ENCODE data around the gene NCOA7.
"Not testable (repeated sequence)": the region's sequence is repeated elsewhere in the genome, so short reads cannot be mapped to it uniquely, and the experiment has no call there.

NCOA7 gene

GRCh38 chr6:125918681-125919566, 128.2 kb downstream of the NCOA7 start:
- DNase-seq (ENCODE audit: low read depth in 2 of 2): peak; percentile 9 to 30

GRCh38 chr6:125919618-125920017, 128.9 kb downstream of the NCOA7 start:
- DNase-seq (ENCODE audit: low read depth in 2 of 2): no peak

GRCh38 chr6:125922322-125922860, 131.6 kb downstream of the NCOA7 start:
- DNase-seq (ENCODE audit: low read depth in 2 of 2): no peak

- DNase-seq (ENCODE audit: low read depth in 2 of 2): no peak
Observed at GRCh38 chr6:125923366-125923877, 132.7 kb downstream of the NCOA7 start.

- DNase-seq (ENCODE audit: low read depth in 2 of 2): no peak
Observed at GRCh38 chr6:125924169-125924568, 133.4 kb downstream of the NCOA7 start.

- DNase-seq (ENCODE audit: low read depth in 2 of 2): no peak
Observed at GRCh38 chr6:125924697-125925358, 134.1 kb downstream of the NCOA7 start.

- no peak for DNase-seq (ENCODE audit: low read depth in 2 of 2)
Observed at GRCh38 chr6:125926711-125927110, 136.0 kb downstream of the NCOA7 start.

- DNase-seq (ENCODE audit: low read depth in 2 of 2): no peak
Observed at GRCh38 chr6:125927761-125928160, 137.0 kb downstream of the NCOA7 start.

- no peak for DNase-seq (ENCODE audit: low read depth in 2 of 2)
Observed at GRCh38 chr6:125930765-125931418, 140.1 kb downstream of the NCOA7 start.

GRCh38 chr6:125931733-125932450, 141.1 kb downstream of the NCOA7 start:
- no peak for DNase-seq (ENCODE audit: low read depth in 2 of 2)

- DNase-seq (ENCODE audit: low read depth in 2 of 2): no peak
Observed at GRCh38 chr6:125932451-125932795, 141.7 kb downstream of the NCOA7 start.

- not testable (repeated sequence) for DNase-seq (ENCODE audit: low read depth in 2 of 2)
Observed at GRCh38 chr6:125935520-125935919, 144.8 kb downstream of the NCOA7 start.

GRCh38 chr6:125939026-125939425, 148.3 kb downstream of the NCOA7 start:
- no peak for DNase-seq (ENCODE audit: low read depth in 2 of 2)

- no peak for DNase-seq (ENCODE audit: low read depth in 2 of 2)
Observed at GRCh38 chr6:125939791-125940190, 149.0 kb downstream of the NCOA7 start.

GRCh38 chr6:125940247-125941041, 149.7 kb downstream of the NCOA7 start:
- DNase-seq (ENCODE audit: low read depth in 2 of 2): no peak

GRCh38 chr6:125942672-125943527, 152.1 kb downstream of the NCOA7 start:
- DNase-seq (ENCODE audit: low read depth in 2 of 2): no peak

- no peak for DNase-seq (ENCODE audit: low read depth in 2 of 2)
Observed at GRCh38 chr6:125943528-125944433, 153.0 kb downstream of the NCOA7 start.

- DNase-seq (ENCODE audit: low read depth in 2 of 2): no peak
Observed at GRCh38 chr6:125944434-125944816, 153.7 kb downstream of the NCOA7 start.

- DNase-seq (ENCODE audit: low read depth in 2 of 2): no peak
Observed at GRCh38 chr6:125944896-125945295, 154.1 kb downstream of the NCOA7 start.
